ENCODE data around the gene LRRC49.

Gene LRRC49

DNA sequence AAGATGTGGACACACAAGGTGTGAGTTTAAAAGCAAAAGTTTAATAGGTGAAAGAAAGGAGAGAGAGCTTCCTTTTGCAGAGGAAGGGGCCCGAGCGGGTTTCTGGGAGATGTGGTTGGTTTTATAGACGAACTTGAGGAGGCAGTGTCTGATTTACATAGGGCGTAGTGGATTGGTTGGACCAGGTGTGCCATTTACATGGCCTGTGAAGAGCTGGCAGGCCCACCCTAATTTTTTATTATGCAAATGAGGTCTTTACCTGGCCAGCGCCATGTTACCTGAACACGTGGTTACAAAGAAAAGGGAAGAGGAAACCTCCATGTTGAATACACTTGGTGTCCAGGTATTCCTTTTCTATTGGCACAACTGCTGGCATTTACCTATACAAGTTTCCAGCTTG lies 179.8 kb downstream of the LRRC49 start:
- Histone ChIP-seq H2BK120ac (ENCODE audit: low read depth, low read length) (no peak overlapping the region), H4K8ac (ENCODE audit: low read length) (no peak overlapping the region)

DNA sequence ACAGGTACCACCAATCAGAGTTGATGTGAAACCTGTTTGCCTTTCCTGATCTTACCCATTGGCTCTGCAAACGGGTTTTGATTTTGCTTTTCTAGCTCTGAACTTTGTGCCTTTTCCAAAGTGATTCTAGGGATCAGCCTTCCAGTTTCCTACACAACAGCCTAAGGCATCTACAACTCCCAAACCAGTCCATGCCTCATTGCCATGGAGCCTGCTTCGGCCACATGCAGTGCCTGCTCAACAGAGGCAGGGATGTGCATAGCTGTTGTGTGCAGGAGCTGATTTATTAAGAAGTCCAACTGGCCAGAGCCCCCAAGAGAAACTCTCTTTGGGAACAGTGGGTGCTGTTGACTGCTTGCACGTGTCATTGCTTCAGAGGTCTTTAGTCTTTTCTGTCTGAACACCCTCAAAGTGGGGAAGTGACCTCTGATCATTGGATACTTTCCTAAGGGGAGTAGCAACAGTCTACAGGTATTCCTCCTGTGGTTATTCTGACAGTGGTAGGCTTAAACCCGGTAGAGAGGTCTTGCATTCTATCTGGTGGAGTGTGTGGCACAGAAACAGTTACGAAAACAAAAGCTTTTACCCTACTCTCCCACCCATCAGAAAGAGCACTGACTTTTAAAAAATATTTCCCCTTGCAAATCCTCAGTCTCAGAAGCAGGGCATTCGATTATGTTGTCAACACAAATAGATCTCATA lies 186.0 kb downstream of the LRRC49 start:
- H3K23ac ChIP-seq (ENCODE audit: low read length in 2 of 2) = no peak overlapping the region
- no peak for DNase-seq
- H3K79me1 ChIP-seq (replicated peaks; ENCODE audit: low read length, poor library complexity, severe bottlenecking) = no peaks in the 10 kb centered on the region
- H3K36me3 ChIP-seq (ENCODE audit: control insufficient read depth in 1 of 2, insufficient read depth in 2 of 2, low read depth in 1 of 2, low read length in 2 of 2) = no peaks in the 10 kb centered on the region
- no peak overlapping the region for H3K4me2 ChIP-seq (ENCODE audit: low read length, poor library complexity, severe bottlenecking)
- H3K27ac ChIP-seq (ENCODE audit: low read length, poor library complexity, severe bottlenecking) = no peak overlapping the region
- no peak overlapping the region for H3K18ac ChIP-seq (ENCODE audit: low read depth in 1 of 2, low read length in 2 of 2)
- no peak overlapping the region for H2BK120ac ChIP-seq (ENCODE audit: low read depth, low read length)
- peak overlapping the region in 1 of 2 experiments; percentile 8 for H3K4me3 ChIP-seq (ENCODE audit: insufficient read depth in 1 of 2, low read depth in 1 of 2, low read length in 2 of 2)
- H2AK5ac ChIP-seq (ENCODE audit: low read length, severe bottlenecking) = no peak overlapping the region
- peak overlapping the region; percentile 68 for H3K9ac ChIP-seq (ENCODE audit: low read length)
- H3K9me3 ChIP-seq (ENCODE audit: control insufficient read depth, low read length) = peaks cover 4% of the 10 kb centered on the region
- H2AFZ ChIP-seq (ENCODE audit: low read depth, low read length) = no peak overlapping the region
- no peak overlapping the region for H2BK12ac ChIP-seq (ENCODE audit: low read length in 2 of 2)
- H3K14ac ChIP-seq (ENCODE audit: low read length in 2 of 2) = no peak overlapping the region
- H2BK5ac ChIP-seq (ENCODE audit: low read depth, low read length, poor library complexity, severe bottlenecking) = no peak overlapping the region
- no peak overlapping the region for H2BK15ac ChIP-seq (ENCODE audit: low read depth, poor library complexity, severe bottlenecking)
- H4K91ac ChIP-seq (ENCODE audit: low read length) = no peak overlapping the region
- no peaks in the 10 kb centered on the region for H3K27me3 ChIP-seq (ENCODE audit: control insufficient read depth in 1 of 2, insufficient read depth in 1 of 2, low read length in 2 of 2)
- H4K8ac ChIP-seq (ENCODE audit: low read length) = no peak overlapping the region
- H3K4ac ChIP-seq (ENCODE audit: low read depth in 1 of 2, low read length in 2 of 2) = no peak overlapping the region
- H3K4me1 ChIP-seq (ENCODE audit: control insufficient read depth, insufficient read depth, low read depth, low read length) = no peaks in the 10 kb centered on the region
- WGBS = 68% methylated on average over 5 of the region's 6 CpGs

More for the DNA sequence above, 179.8 kb downstream of the LRRC49 start:
- Histone ChIP-seq H3K36me3 (ENCODE audit: control insufficient read depth in 1 of 2, insufficient read depth in 2 of 2, low read depth in 1 of 2, low read length in 2 of 2) (no peaks in the 10 kb centered on the region), H3K4me3 (ENCODE audit: insufficient read depth in 1 of 2, low read depth in 1 of 2, low read length in 2 of 2) (no peak overlapping the region), H3K14ac (ENCODE audit: low read length in 2 of 2) (no peak overlapping the region), H3K4me2 (ENCODE audit: low read length, poor library complexity, severe bottlenecking) (no peak overlapping the region), H2BK5ac (ENCODE audit: low read depth, low read length, poor library complexity, severe bottlenecking) (no peak overlapping the region), H3K18ac (ENCODE audit: low read depth in 1 of 2, low read length in 2 of 2) (no peak overlapping the region), H2AFZ (ENCODE audit: low read depth, low read length) (no peak overlapping the region), H3K9ac (ENCODE audit: low read length) (no peak overlapping the region), H3K27me3 (ENCODE audit: control insufficient read depth in 1 of 2, insufficient read depth in 1 of 2, low read length in 2 of 2) (no peaks in the 10 kb centered on the region), H3K23ac (ENCODE audit: low read length in 2 of 2) (no peak overlapping the region), H2BK12ac (ENCODE audit: low read length in 2 of 2) (no peak overlapping the region), H3K4me1 (ENCODE audit: control insufficient read depth, insufficient read depth, low read depth, low read length) (no peaks in the 10 kb centered on the region), H2BK15ac (ENCODE audit: low read depth, poor library complexity, severe bottlenecking) (no peak overlapping the region), H4K91ac (ENCODE audit: low read length) (no peak overlapping the region), H3K79me1 (replicated peaks; ENCODE audit: low read length, poor library complexity, severe bottlenecking) (no peaks in the 10 kb centered on the region), H2AK5ac (ENCODE audit: low read length, severe bottlenecking) (no peak overlapping the region), H3K27ac (ENCODE audit: low read length, poor library complexity, severe bottlenecking) (no peak overlapping the region), H3K9me3 (ENCODE audit: control insufficient read depth, low read length) (peaks cover 4% of the 10 kb centered on the region), H3K4ac (ENCODE audit: low read depth in 1 of 2, low read length in 2 of 2) (no peak overlapping the region)
- 88% methylated on average over 6 of the region's 6 CpGs for WGBS
- no peak for DNase-seq

DNA sequence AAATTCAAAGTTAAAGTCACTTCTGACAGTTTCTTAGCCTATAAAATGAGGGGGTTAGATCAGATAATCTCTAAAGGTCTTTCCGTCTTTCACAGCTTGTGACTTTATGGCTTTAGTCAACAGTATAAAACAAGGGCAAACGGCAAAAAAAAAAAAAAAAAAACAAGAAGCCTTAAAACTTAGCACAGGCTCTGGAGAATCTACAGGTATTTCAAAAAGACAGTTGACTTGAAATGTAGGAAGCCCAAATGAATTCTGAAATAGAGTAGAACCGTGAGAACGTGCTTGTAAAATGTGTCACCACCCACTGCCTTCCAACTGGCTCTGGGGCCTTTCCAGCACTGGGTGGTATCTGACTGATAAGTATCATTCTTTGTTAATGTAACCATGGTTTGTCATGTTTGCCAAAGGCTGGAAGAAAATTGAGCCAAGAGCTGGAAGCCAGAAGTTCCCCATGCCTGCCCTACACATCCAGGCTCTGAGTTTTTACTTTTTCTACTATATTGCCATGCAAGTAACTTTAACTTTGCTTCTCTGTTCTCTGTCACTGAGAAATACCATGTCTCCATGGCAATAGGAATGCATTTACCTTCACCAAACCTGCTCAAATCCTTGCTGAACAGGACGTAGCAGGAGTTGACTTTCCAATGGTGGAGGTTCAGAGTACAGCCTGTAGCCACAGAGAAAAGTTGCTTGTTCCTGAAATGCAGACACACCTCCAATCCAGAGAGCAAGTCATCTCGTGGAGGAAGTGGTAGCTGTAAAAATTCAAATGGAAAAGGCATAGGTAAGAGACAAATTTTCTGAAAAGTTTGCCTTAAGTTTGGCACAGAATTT lies 186.8 kb downstream of the LRRC49 start:
- WGBS = 74% methylated on average over 6 of the region's 6 CpGs

DNA sequence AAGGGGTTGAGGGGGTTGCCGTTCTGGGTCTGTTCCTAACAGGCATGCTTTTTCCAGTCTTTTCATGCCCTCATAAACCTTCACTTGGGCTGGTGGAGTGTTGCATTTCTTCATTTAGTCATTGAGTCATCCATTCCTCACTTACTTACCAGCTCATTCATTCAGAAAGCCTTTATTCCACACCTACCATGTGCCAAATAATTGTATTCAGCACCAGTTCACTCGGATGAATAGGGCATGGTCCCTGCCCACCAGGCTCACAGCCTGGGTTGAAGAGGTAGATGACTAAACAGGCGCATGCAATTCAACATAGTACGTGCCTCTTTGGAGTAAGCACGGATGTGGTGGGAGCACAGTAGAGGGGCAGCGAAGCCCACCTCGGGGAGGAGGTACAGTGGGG lies 187.5 kb downstream of the LRRC49 start:
- DNase-seq = no peak
- H3K18ac ChIP-seq (ENCODE audit: low read depth in 1 of 2, low read length in 2 of 2) = no peak overlapping the region
- no peak overlapping the region for H4K91ac ChIP-seq (ENCODE audit: low read length)
- no peak overlapping the region for H2BK5ac ChIP-seq (ENCODE audit: low read depth, low read length, poor library complexity, severe bottlenecking)
- H4K8ac ChIP-seq (ENCODE audit: low read length) = no peak overlapping the region
- H3K9ac ChIP-seq (ENCODE audit: low read length) = peak overlapping the region; percentile 68
- no peaks in the 10 kb centered on the region for H3K4me1 ChIP-seq (ENCODE audit: control insufficient read depth, insufficient read depth, low read depth, low read length)
- H3K4me3 ChIP-seq (ENCODE audit: insufficient read depth in 1 of 2, low read depth in 1 of 2, low read length in 2 of 2) = peak overlapping the region in 1 of 2 experiments; percentile 17
- no peaks in the 10 kb centered on the region for H3K36me3 ChIP-seq (ENCODE audit: control insufficient read depth in 1 of 2, insufficient read depth in 2 of 2, low read depth in 1 of 2, low read length in 2 of 2)
- H3K14ac ChIP-seq (ENCODE audit: low read length in 2 of 2) = no peak overlapping the region
- no peak overlapping the region for H2BK120ac ChIP-seq (ENCODE audit: low read depth, low read length)
- H2AK5ac ChIP-seq (ENCODE audit: low read length, severe bottlenecking) = no peak overlapping the region
- peaks cover 4% of the 10 kb centered on the region for H3K9me3 ChIP-seq (ENCODE audit: control insufficient read depth, low read length)
- no peak overlapping the region for H3K4ac ChIP-seq (ENCODE audit: low read depth in 1 of 2, low read length in 2 of 2)
- no peak overlapping the region for H2AFZ ChIP-seq (ENCODE audit: low read depth, low read length)
- no peak overlapping the region for H3K4me2 ChIP-seq (ENCODE audit: low read length, poor library complexity, severe bottlenecking)
- H2BK12ac ChIP-seq (ENCODE audit: low read length in 2 of 2) = no peak overlapping the region
- H2BK15ac ChIP-seq (ENCODE audit: low read depth, poor library complexity, severe bottlenecking) = no peak overlapping the region
- no peaks in the 10 kb centered on the region for H3K27me3 ChIP-seq (ENCODE audit: control insufficient read depth in 1 of 2, insufficient read depth in 1 of 2, low read length in 2 of 2)
- no peak overlapping the region for H3K23ac ChIP-seq (ENCODE audit: low read length in 2 of 2)
- H3K27ac ChIP-seq (ENCODE audit: low read length, poor library complexity, severe bottlenecking) = no peak overlapping the region
- 89% methylated on average over 6 of the region's 7 CpGs for WGBS
- H3K79me1 ChIP-seq (replicated peaks; ENCODE audit: low read length, poor library complexity, severe bottlenecking) = no peaks in the 10 kb centered on the region

More for the DNA sequence above, 186.8 kb downstream of the LRRC49 start:
- no peak overlapping the region for H4K8ac ChIP-seq (ENCODE audit: low read length)
- no peak overlapping the region for H2BK15ac ChIP-seq (ENCODE audit: low read depth, poor library complexity, severe bottlenecking)
- H3K36me3 ChIP-seq (ENCODE audit: control insufficient read depth in 1 of 2, insufficient read depth in 2 of 2, low read depth in 1 of 2, low read length in 2 of 2) = no peaks in the 10 kb centered on the region
- no peaks in the 10 kb centered on the region for H3K4me1 ChIP-seq (ENCODE audit: control insufficient read depth, insufficient read depth, low read depth, low read length)
- no peak overlapping the region for H3K23ac ChIP-seq (ENCODE audit: low read length in 2 of 2)
- no peak overlapping the region for H2AFZ ChIP-seq (ENCODE audit: low read depth, low read length)
- no peak overlapping the region for H2BK120ac ChIP-seq (ENCODE audit: low read depth, low read length)
- no peak overlapping the region for H2AK5ac ChIP-seq (ENCODE audit: low read length, severe bottlenecking)
- H4K91ac ChIP-seq (ENCODE audit: low read length) = no peak overlapping the region
- H3K27ac ChIP-seq (ENCODE audit: low read length, poor library complexity, severe bottlenecking) = no peak overlapping the region
- H3K9me3 ChIP-seq (ENCODE audit: control insufficient read depth, low read length) = peaks cover 4% of the 10 kb centered on the region
- peak overlapping the region in 1 of 2 experiments; percentile 17 for H3K4me3 ChIP-seq (ENCODE audit: insufficient read depth in 1 of 2, low read depth in 1 of 2, low read length in 2 of 2)
- peak overlapping the region; percentile 68 for H3K9ac ChIP-seq (ENCODE audit: low read length)
- no peak overlapping the region for H2BK12ac ChIP-seq (ENCODE audit: low read length in 2 of 2)
- H3K4ac ChIP-seq (ENCODE audit: low read depth in 1 of 2, low read length in 2 of 2) = no peak overlapping the region
- no peaks in the 10 kb centered on the region for H3K27me3 ChIP-seq (ENCODE audit: control insufficient read depth in 1 of 2, insufficient read depth in 1 of 2, low read length in 2 of 2)
- DNase-seq = no peak
- no peak overlapping the region for H2BK5ac ChIP-seq (ENCODE audit: low read depth, low read length, poor library complexity, severe bottlenecking)
- H3K18ac ChIP-seq (ENCODE audit: low read depth in 1 of 2, low read length in 2 of 2) = no peak overlapping the region
- no peak overlapping the region for H3K4me2 ChIP-seq (ENCODE audit: low read length, poor library complexity, severe bottlenecking)
- no peak overlapping the region for H3K14ac ChIP-seq (ENCODE audit: low read length in 2 of 2)
- H3K79me1 ChIP-seq (replicated peaks; ENCODE audit: low read length, poor library complexity, severe bottlenecking) = no peaks in the 10 kb centered on the region
